ENCODE results near the gene DDX42.
"Not testable (repeated sequence)": the region's sequence is repeated elsewhere in the genome, so short reads cannot be mapped to it uniquely, and the experiment has no call there.

DDX42 gene

GRCh38 chr17:63841350-63842172 is 67.6 kb downstream of the DDX42 start:
- FAIRE-seq: peak; percentile 45
- no peak for DNase-seq (ENCODE audit: insufficient read length, low spot score)
- no peak for TF ChIP-seq TAF1 (IDR thresholded peaks at IDR 0.05; ENCODE audit: low read depth, low read length)
- no peak for TF ChIP-seq POLR2A (IDR thresholded peaks at IDR 0.05; ENCODE audit: low read depth, low read length)

GRCh38 chr17:63842173-63842539 is 68.2 kb downstream of the DDX42 start:
- FAIRE-seq: no peak
- DNase-seq (ENCODE audit: insufficient read length, low spot score): no peak

GRCh38 chr17:63842540-63843386 is 68.8 kb downstream of the DDX42 start, which contains the start of gene SMARCD2:
SMARCD2 (minus strand) TSS chr17:63842685; CDS start chr17:63842674, 11 bp downstream.
- DNase-seq (ENCODE audit: insufficient read length, low spot score) (peak; percentile 87), FAIRE-seq (peak; percentile 95)

More at GRCh38 chr17:63842173-63842539, 68.2 kb downstream of the DDX42 start:
- no peak for TF ChIP-seq POU2F2 (IDR thresholded peaks at IDR 0.05; ENCODE audit: low read depth, low read length)
- no peak for TF ChIP-seq TAF1 (IDR thresholded peaks at IDR 0.05; ENCODE audit: low read depth, low read length)
- no peak for TF ChIP-seq SPI1 (IDR thresholded peaks at IDR 0.05; ENCODE audit: low read depth, low read length)
- TF ChIP-seq POLR2A (IDR thresholded peaks at IDR 0.05; ENCODE audit: low read depth, low read length): no peak
- no peak for TF ChIP-seq POLR2AphosphoS5 (IDR thresholded peaks at IDR 0.05; ENCODE audit: low read depth, low read length)
- TF ChIP-seq PAX5 (IDR thresholded peaks at IDR 0.05; ENCODE audit: insufficient read depth, low read length, severe bottlenecking): no peak

GRCh38 chr17:63843387-63843888 is 69.5 kb downstream of the DDX42 start:
- DNase-seq (ENCODE audit: insufficient read length, low spot score); FAIRE-seq: not testable (repeated sequence)
- TF ChIP-seq TAF1 (IDR thresholded peaks at IDR 0.05; ENCODE audit: low read depth, low read length): peak; percentile 74; the same call in 1 of the 2 replicates

More at GRCh38 chr17:63842540-63843386, 68.8 kb downstream of the DDX42 start, which contains the start of gene SMARCD2:
- peak; percentile 95 for TF ChIP-seq POU2F2 (IDR thresholded peaks at IDR 0.05; ENCODE audit: low read depth, low read length)
- TF ChIP-seq TAF1 (IDR thresholded peaks at IDR 0.05; ENCODE audit: low read depth, low read length): peak; percentile 68; the same call in 1 of the 2 replicates
- TF ChIP-seq PAX5 (IDR thresholded peaks at IDR 0.05; ENCODE audit: insufficient read depth, low read length, severe bottlenecking): peak; percentile 49
- TF ChIP-seq POLR2A (IDR thresholded peaks at IDR 0.05; ENCODE audit: low read depth, low read length): peak; percentile 85
- peak; percentile 67; the same call in 1 of the 2 replicates for TF ChIP-seq POLR2AphosphoS5 (IDR thresholded peaks at IDR 0.05; ENCODE audit: low read depth, low read length)
- TF ChIP-seq SPI1 (IDR thresholded peaks at IDR 0.05; ENCODE audit: low read depth, low read length): peak; percentile 45; the same call in 1 of the 2 replicates

GRCh38 chr17:63843910-63844677 is 70.1 kb downstream of the DDX42 start:
- TF ChIP-seq SPI1 (IDR thresholded peaks at IDR 0.05; ENCODE audit: low read depth, low read length): no peak
- TF ChIP-seq PAX5 (IDR thresholded peaks at IDR 0.05; ENCODE audit: insufficient read depth, low read length, severe bottlenecking): no peak
- no peak for TF ChIP-seq POLR2A (IDR thresholded peaks at IDR 0.05; ENCODE audit: low read depth, low read length)
- no peak for TF ChIP-seq POU2F2 (IDR thresholded peaks at IDR 0.05; ENCODE audit: low read depth, low read length)
- TF ChIP-seq TAF1 (IDR thresholded peaks at IDR 0.05; ENCODE audit: low read depth, low read length): no peak
- no peak for TF ChIP-seq POLR2AphosphoS5 (IDR thresholded peaks at IDR 0.05; ENCODE audit: low read depth, low read length)
- FAIRE-seq: no peak
- no peak for DNase-seq (ENCODE audit: insufficient read length, low spot score)

- FAIRE-seq: no peak
- TF ChIP-seq POU2F2 (IDR thresholded peaks at IDR 0.05; ENCODE audit: low read depth, low read length) (no peak), POLR2AphosphoS5 (IDR thresholded peaks at IDR 0.05; ENCODE audit: low read depth, low read length) (no peak)
- no peak for DNase-seq (ENCODE audit: insufficient read length, low spot score)
Observed at GRCh38 chr17:63845509-63845908, 71.5 kb downstream of the DDX42 start.

GRCh38 chr17:63847525-63848249 is 73.7 kb downstream of the DDX42 start:
- FAIRE-seq (no peak), DNase-seq (ENCODE audit: insufficient read length, low spot score) (no peak)
- TF ChIP-seq SPI1 (IDR thresholded peaks at IDR 0.05; ENCODE audit: low read depth, low read length) (no peak), PAX5 (IDR thresholded peaks at IDR 0.05; ENCODE audit: insufficient read depth, low read length, severe bottlenecking) (no peak), POU2F2 (IDR thresholded peaks at IDR 0.05; ENCODE audit: low read depth, low read length) (no peak), POLR2AphosphoS5 (IDR thresholded peaks at IDR 0.05; ENCODE audit: low read depth, low read length) (no peak), POLR2A (IDR thresholded peaks at IDR 0.05; ENCODE audit: low read depth, low read length) (no peak), TAF1 (IDR thresholded peaks at IDR 0.05; ENCODE audit: low read depth, low read length) (no peak)

- FAIRE-seq (peak; percentile 91), DNase-seq (ENCODE audit: insufficient read length, low spot score) (peak; percentile 97)
- TF ChIP-seq POU2F2 (IDR thresholded peaks at IDR 0.05; ENCODE audit: low read depth, low read length) (peak; percentile 74; the same call in 1 of the 2 replicates), POLR2AphosphoS5 (IDR thresholded peaks at IDR 0.05; ENCODE audit: low read depth, low read length) (no peak), PAX5 (IDR thresholded peaks at IDR 0.05; ENCODE audit: insufficient read depth, low read length, severe bottlenecking) (peak; percentile 59)
Observed at GRCh38 chr17:63848834-63849689, 75.1 kb downstream of the DDX42 start.
